ENCODE data around the gene RALGDS. TPM values are rescaled to one million over a fixed set of nuclear protein-coding genes. Genes with fewer than 3 reads are reported as not detected.
"Not testable (repeated sequence)": the region's sequence is repeated elsewhere in the genome, so short reads cannot be mapped to it uniquely, and the experiment has no call there.

RALGDS gene
- total and polyA plus RNA-seq, 2 donors (not counting 1 experiment from before 2014, with no cell fraction given) = 62.4 to 88.0 TPM

DNA sequence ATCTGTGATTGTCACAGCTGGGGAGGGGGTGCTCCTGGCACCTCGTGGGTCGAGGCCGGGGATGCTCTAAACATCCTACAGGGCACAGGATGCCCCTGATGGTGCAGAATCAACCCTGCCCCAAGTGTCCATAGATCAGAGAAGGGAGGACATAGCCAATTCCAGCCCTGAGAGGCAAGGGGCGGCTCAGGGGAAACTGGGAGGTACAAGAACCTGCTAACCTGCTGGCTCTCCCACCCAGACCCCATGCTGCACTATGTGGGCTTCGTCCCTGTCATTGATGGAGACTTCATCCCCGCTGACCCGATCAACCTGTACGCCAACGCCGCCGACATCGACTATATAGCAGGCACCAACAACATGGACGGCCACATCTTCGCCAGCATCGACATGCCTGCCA, 52.6 kb downstream of the RALGDS start:
- H3K36me3 ChIP-seq (replicated peaks in 1 of 2; ENCODE audit: control extremely low read depth in 1 of 2, control insufficient read depth in 1 of 2, extremely low read depth in 1 of 2, insufficient read depth in 2 of 2, low read length in 1 of 2); intact Hi-C loops (cut with micrococcal nuclease); H3K79me2 ChIP-seq (ENCODE audit: control insufficient read depth, insufficient read depth, low read length); H4K20me1 ChIP-seq (ENCODE audit: control insufficient read depth, insufficient read depth, low read length, poor library complexity, severe bottlenecking); H3K4me2 ChIP-seq (replicated peaks; ENCODE audit: low read depth, low read length, poor library complexity, severe bottlenecking); H3K4me3 ChIP-seq (ENCODE audit: control extremely low read depth in 1 of 5, extremely low read depth in 1 of 5, insufficient read depth in 1 of 5, low read depth in 2 of 5, low read length in 4 of 5); POLR2A ChIA-PET; ATAC-seq (ENCODE audit: low read depth); H3K9me3 ChIP-seq (ENCODE audit: control extremely low read depth in 1 of 3, control insufficient read depth in 2 of 3, insufficient read depth in 1 of 3, low read length in 2 of 3); H3K4me1 Mint-ChIP-seq; H3K4me1 ChIP-seq (ENCODE audit: control insufficient read depth in 2 of 2, insufficient read depth in 2 of 2, low read length in 2 of 2); H3K27me3 Mint-ChIP-seq; H3K9ac ChIP-seq (ENCODE audit: low read length); H3K27me3 ChIP-seq (replicated peaks in 1 of 4; ENCODE audit: control extremely low read depth in 1 of 4, control insufficient read depth in 3 of 4, insufficient read depth in 4 of 4, low read length in 3 of 4); H2AFZ ChIP-seq (ENCODE audit: insufficient read depth, low read depth, low read length, poor library complexity, severe bottlenecking); H3K4me3 Mint-ChIP-seq; H3K27ac Mint-ChIP-seq; H3K27ac ChIP-seq (ENCODE audit: low read length in 2 of 2); CTCF ChIA-PET; DNase-seq; H3K9me3 Mint-ChIP-seq (ENCODE audit: insufficient read depth): not testable (repeated sequence)
- no CpG with 5 or more reads among the region's 15 CpGs for WGBS (ENCODE audit: insufficient coverage)

- Histone ChIP-seq H4K20me1 (ENCODE audit: control insufficient read depth, insufficient read depth, low read length, poor library complexity, severe bottlenecking) (no peaks in the 10 kb centered on the region), H3K27me3 (replicated peaks in 1 of 4; ENCODE audit: control extremely low read depth in 1 of 4, control insufficient read depth in 3 of 4, insufficient read depth in 4 of 4, low read length in 3 of 4) (no peaks in the 10 kb centered on the region), H3K4me3 (ENCODE audit: control extremely low read depth in 1 of 5, extremely low read depth in 1 of 5, insufficient read depth in 1 of 5, low read depth in 2 of 5, low read length in 4 of 5) (no peak overlapping the region), H3K4me1 (ENCODE audit: control insufficient read depth in 2 of 2, insufficient read depth in 2 of 2, low read length in 2 of 2) (no peaks in the 10 kb centered on the region), H3K9me3 (ENCODE audit: control extremely low read depth in 1 of 3, control insufficient read depth in 2 of 3, insufficient read depth in 1 of 3, low read length in 2 of 3) (no peaks in the 10 kb centered on the region), H3K4me2 (replicated peaks; ENCODE audit: low read depth, low read length, poor library complexity, severe bottlenecking) (no peak overlapping the region), H3K27ac (ENCODE audit: low read length in 2 of 2) (no peak overlapping the region), H3K9ac (ENCODE audit: low read length) (no peak overlapping the region), H3K36me3 (replicated peaks in 1 of 2; ENCODE audit: control extremely low read depth in 1 of 2, control insufficient read depth in 1 of 2, extremely low read depth in 1 of 2, insufficient read depth in 2 of 2, low read length in 1 of 2) (no peaks in the 10 kb centered on the region), H2AFZ (ENCODE audit: insufficient read depth, low read depth, low read length, poor library complexity, severe bottlenecking) (no peak overlapping the region), H3K79me2 (ENCODE audit: control insufficient read depth, insufficient read depth, low read length) (no peaks in the 10 kb centered on the region)
- no peaks in the 10 kb centered on the region for H3K9me3 Mint-ChIP-seq (ENCODE audit: insufficient read depth)
- DNase-seq (no peak), ATAC-seq (ENCODE audit: low read depth) (no peak)
- H3K4me1 Mint-ChIP-seq = no peaks in the 10 kb centered on the region
- H3K27ac Mint-ChIP-seq = no peak overlapping the region
- intact Hi-C loops (cut with micrococcal nuclease) = no loop called here
- POLR2A ChIA-PET = no interaction called here
- no peak overlapping the region for H3K4me3 Mint-ChIP-seq
- TF ChIP-seq, protein P1, sequence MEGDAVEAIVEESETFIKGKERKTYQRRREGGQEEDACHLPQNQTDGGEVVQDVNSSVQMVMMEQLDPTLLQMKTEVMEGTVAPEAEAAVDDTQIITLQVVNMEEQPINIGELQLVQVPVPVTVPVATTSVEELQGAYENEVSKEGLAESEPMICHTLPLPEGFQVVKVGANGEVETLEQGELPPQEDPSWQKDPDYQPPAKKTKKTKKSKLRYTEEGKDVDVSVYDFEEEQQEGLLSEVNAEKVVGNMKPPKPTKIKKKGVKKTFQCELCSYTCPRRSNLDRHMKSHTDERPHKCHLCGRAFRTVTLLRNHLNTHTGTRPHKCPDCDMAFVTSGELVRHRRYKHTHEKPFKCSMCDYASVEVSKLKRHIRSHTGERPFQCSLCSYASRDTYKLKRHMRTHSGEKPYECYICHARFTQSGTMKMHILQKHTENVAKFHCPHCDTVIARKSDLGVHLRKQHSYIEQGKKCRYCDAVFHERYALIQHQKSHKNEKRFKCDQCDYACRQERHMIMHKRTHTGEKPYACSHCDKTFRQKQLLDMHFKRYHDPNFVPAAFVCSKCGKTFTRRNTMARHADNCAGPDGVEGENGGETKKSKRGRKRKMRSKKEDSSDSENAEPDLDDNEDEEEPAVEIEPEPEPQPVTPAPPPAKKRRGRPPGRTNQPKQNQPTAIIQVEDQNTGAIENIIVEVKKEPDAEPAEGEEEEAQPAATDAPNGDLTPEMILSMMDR (IDR thresholded peaks at IDR 0.05) = no peak
- TF ChIP-seq EZH2 (IDR thresholded peaks at IDR 0.05; ENCODE audit: borderline replicate concordance, insufficient read depth, low read depth, low read length, poor library complexity, severe bottlenecking) = no peak
- CTCF ChIA-PET = no interaction called here
- H3K27me3 Mint-ChIP-seq = no peaks in the 10 kb centered on the region
- WGBS (ENCODE audit: insufficient coverage) = 89% methylated on average over 9 of the region's 11 CpGs
These were observed 53.2 kb downstream of the RALGDS start for GRCh38 chr9:133067813-133068212.
